ENCODE measurements around the gene BPHL. TPM values are rescaled to one million over a fixed set of nuclear protein-coding genes. Genes with fewer than 3 reads are reported as not detected.

The BPHL gene
- total and polyA plus RNA-seq, 10 of the 15 experiments (the other 5 are each of a cell fraction or from before 2014, with no cell fraction given): 8.0 to 17.8 (median 12.4) TPM

GRCh38 chr6:3142536-3142935, 24.0 kb downstream of the BPHL start:
- Histone ChIP-seq H4K20me1 (ENCODE audit: control insufficient read depth, insufficient read depth) (no peaks in the 10 kb centered on the region), H3K4me2 (ENCODE audit: control insufficient read depth, insufficient read depth) (no peak overlapping the region), H3K36me3 (ENCODE audit: control insufficient read depth in 2 of 2, insufficient read depth in 2 of 2, low read length in 1 of 2) (no peaks in the 10 kb centered on the region), H3K27ac (ENCODE audit: control insufficient read depth, insufficient read depth) (no peak overlapping the region), H3K4me3 (no peak overlapping the region), H3K27me3 (replicated peaks in 1 of 2; ENCODE audit: control insufficient read depth in 2 of 2, insufficient read depth in 2 of 2, low read length in 1 of 2) (no peaks in the 10 kb centered on the region), H3K9me3 (replicated peaks; ENCODE audit: control insufficient read depth, insufficient read depth, low read length) (no peaks in the 10 kb centered on the region), H2AFZ (ENCODE audit: control insufficient read depth, low read depth, low read length) (no peak overlapping the region), H3K9ac (ENCODE audit: control insufficient read depth, insufficient read depth, low read length) (no peak overlapping the region), H3K4me1 (ENCODE audit: control insufficient read depth, insufficient read depth, low read length) (peaks cover 7% of the 10 kb centered on the region), H3K79me2 (ENCODE audit: control insufficient read depth, insufficient read depth, low read length) (no peaks in the 10 kb centered on the region)
- ChIA-PET SMC1A (ENCODE audit: uncharacterized antibody, unreplicated experiment) (no interaction called here), POLR2A (no interaction called here), RAD21 (ENCODE audit: unreplicated experiment) (no interaction called here), CTCF (no interaction called here)
- no TSS peak for BruUV-seq (replicated peaks)
- ATAC-seq (no peak), DNase-seq (ENCODE audit: low read depth, low spot score) (no peak), FAIRE-seq (no peak)
- intact Hi-C loops (cut with micrococcal nuclease; ENCODE audit: unreplicated experiment) (no loop called here), in situ Hi-C loops (cut with MboI) (no loop called here)
- no peak for TF ChIP-seq BHLHE40 (IDR thresholded peaks at IDR 0.05; ENCODE audit: borderline replicate concordance in 1 of 2, low read depth in 2 of 2, low read length in 1 of 2)
- no peak for TF ChIP-seq ZNF274 (IDR thresholded peaks at IDR 0.05; ENCODE audit: insufficient read depth, insufficient read length)
- TF ChIP-seq PRDM15 (CRISPR knock-in tag; IDR thresholded peaks at IDR 0.05): no peak
- TF ChIP-seq, protein P1, sequence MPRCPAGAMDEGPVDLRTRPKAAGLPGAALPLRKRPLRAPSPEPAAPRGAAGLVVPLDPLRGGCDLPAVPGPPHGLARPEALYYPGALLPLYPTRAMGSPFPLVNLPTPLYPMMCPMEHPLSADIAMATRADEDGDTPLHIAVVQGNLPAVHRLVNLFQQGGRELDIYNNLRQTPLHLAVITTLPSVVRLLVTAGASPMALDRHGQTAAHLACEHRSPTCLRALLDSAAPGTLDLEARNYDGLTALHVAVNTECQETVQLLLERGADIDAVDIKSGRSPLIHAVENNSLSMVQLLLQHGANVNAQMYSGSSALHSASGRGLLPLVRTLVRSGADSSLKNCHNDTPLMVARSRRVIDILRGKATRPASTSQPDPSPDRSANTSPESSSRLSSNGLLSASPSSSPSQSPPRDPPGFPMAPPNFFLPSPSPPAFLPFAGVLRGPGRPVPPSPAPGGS (IDR thresholded peaks at IDR 0.05; ENCODE audit: borderline replicate concordance, insufficient read depth, low read depth, low read length, poor library complexity, severe bottlenecking): no peak
- no peak for TF ChIP-seq E2F8 (IDR thresholded peaks at IDR 0.05; ENCODE audit: low read depth, partially characterized antibody)
- TF ChIP-seq, protein P2, sequence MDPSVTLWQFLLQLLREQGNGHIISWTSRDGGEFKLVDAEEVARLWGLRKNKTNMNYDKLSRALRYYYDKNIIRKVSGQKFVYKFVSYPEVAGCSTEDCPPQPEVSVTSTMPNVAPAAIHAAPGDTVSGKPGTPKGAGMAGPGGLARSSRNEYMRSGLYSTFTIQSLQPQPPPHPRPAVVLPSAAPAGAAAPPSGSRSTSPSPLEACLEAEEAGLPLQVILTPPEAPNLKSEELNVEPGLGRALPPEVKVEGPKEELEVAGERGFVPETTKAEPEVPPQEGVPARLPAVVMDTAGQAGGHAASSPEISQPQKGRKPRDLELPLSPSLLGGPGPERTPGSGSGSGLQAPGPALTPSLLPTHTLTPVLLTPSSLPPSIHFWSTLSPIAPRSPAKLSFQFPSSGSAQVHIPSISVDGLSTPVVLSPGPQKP (IDR thresholded peaks at IDR 0.05; ENCODE audit: low read depth, low read length): no peak
- TF ChIP-seq MTA2 (IDR thresholded peaks at IDR 0.05; ENCODE audit: low read depth): no peak
- TF ChIP-seq SUPT20H (IDR thresholded peaks at IDR 0.05; ENCODE audit: borderline replicate concordance, control insufficient read depth, low read depth, low read length): no peak
- no peak for TF ChIP-seq CEBPB (IDR thresholded peaks at IDR 0.05; ENCODE audit: borderline replicate concordance in 1 of 2, low read depth in 2 of 2, low read length in 2 of 2)
- TF ChIP-seq, protein P3, sequence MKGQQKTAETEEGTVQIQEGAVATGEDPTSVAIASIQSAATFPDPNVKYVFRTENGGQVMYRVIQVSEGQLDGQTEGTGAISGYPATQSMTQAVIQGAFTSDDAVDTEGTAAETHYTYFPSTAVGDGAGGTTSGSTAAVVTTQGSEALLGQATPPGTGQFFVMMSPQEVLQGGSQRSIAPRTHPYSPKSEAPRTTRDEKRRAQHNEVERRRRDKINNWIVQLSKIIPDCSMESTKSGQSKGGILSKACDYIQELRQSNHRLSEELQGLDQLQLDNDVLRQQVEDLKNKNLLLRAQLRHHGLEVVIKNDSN (IDR thresholded peaks at IDR 0.05; ENCODE audit: borderline replicate concordance, extremely low read length, insufficient read depth, low read depth, low read length): no peak
- TF ChIP-seq ZBTB33 (IDR thresholded peaks at IDR 0.05): no peak
